Lower lobe of right lung (tissue), 2 donors: ENCODE results near the gene ATG3. TPM values are rescaled to one million over a fixed set of nuclear protein-coding genes. Genes with fewer than 3 reads are reported as not detected.
"Not testable (repeated sequence)": the region's sequence is repeated elsewhere in the genome, so short reads cannot be mapped to it uniquely, and the experiment has no call there.

Experiments used
- ATAC-seq, 2 donors: fragments of 200-7000 bp; cut with Tn5 transposase; one replicate each; pipeline ENCODE4 v1.9.1; 2020 to 2022; ENCODE audit warnings: mild to moderate bottlenecking in 2 of 2, moderate library complexity in 2 of 2
- DNase-seq: peaks from one replicate; pipeline ENCODE4 v3.0.0-alpha.2; 2020
- H3K27ac ChIP-seq: fragments of 200-600 bp; one replicate; pipeline ENCODE4 v1.8.0; 2022
- H3K27me3 ChIP-seq: fragments of 200-600 bp; one replicate; pipeline ENCODE4 v1.8.0; 2022; ENCODE audit warnings: low read depth
- H3K36me3 ChIP-seq: fragments of 200-600 bp; one replicate; pipeline ENCODE4 v1.8.0; 2022; ENCODE audit warnings: mild to moderate bottlenecking
- H3K4me1 ChIP-seq: fragments of 200-600 bp; one replicate; pipeline ENCODE4 v1.8.0; 2022
- H3K4me3 ChIP-seq: fragments of 200-600 bp; one replicate; pipeline ENCODE4 v1.8.0; 2022; ENCODE audit warnings: mild to moderate bottlenecking
- H3K9me3 ChIP-seq: fragments of 200-600 bp; one replicate; pipeline ENCODE4 v1.8.0; 2022
- CTCF ChIP-seq: fragments of 200-600 bp; IDR thresholded peaks from one replicate; pipeline ENCODE4 v1.8.0; 2022; ENCODE audit warnings: antibody characterized with exemption, mild to moderate bottlenecking
- intact Hi-C: fragments of 100-400 bp; cut with DNase I; formaldehyde crosslinking; loops from one replicate; pipeline ENCODE4 v1.11.0; 2022
- total RNA-seq: library from RNA; stranded (reverse); fragmentation: NEBNext Ultra II Directional; extraction: Animal tissue kit (Norgen Biotek cat#: 25700); gene quantifications from one replicate; pipeline ENCODE4 v1.2.1, GENCODE V29; 2021
- donor health status: DM: no; HTN: yes; CAD: no; lungs with severe emphysema.

ATG3 gene
- total RNA-seq, 1 donor from 2014 or later = 58.4 TPM

GRCh38 chr3:112519424-112520001 lies 42.2 kb downstream of the ATG3 start:
- no peak overlapping the region for H3K4me3 ChIP-seq
- H3K4me1 ChIP-seq = peaks cover 4% of the 10 kb centered on the region
- H3K27me3 ChIP-seq = no peaks in the 10 kb centered on the region
- H3K9me3 ChIP-seq = no peaks in the 10 kb centered on the region
- peaks cover 6% of the 10 kb centered on the region for H3K36me3 ChIP-seq
- no peak for DNase-seq
- peak; percentile 79 for TF ChIP-seq CTCF
- no peak overlapping the region for H3K27ac ChIP-seq
- intact Hi-C loops = no loop called here
- ATAC-seq = peak; percentile 74 to 89

GRCh38 chr3:112518970-112519369 lies 42.8 kb downstream of the ATG3 start:
- intact Hi-C loops, ATAC-seq: not testable (repeated sequence)

GRCh38 chr3:112514527-112515128 lies 47.1 kb downstream of the ATG3 start:
- no peak for TF ChIP-seq CTCF
- Histone ChIP-seq H3K4me3 (no peak overlapping the region), H3K36me3 (no peaks in the 10 kb centered on the region), H3K4me1 (peaks cover 4% of the 10 kb centered on the region), H3K9me3 (no peaks in the 10 kb centered on the region), H3K27ac (no peak overlapping the region), H3K27me3 (no peaks in the 10 kb centered on the region)
- ATAC-seq (peak in 1 of 2 donors; percentile 72), DNase-seq (no peak)
- intact Hi-C loops = no loop called here

More at GRCh38 chr3:112518970-112519369, 42.8 kb downstream of the ATG3 start:
- not testable (repeated sequence) for DNase-seq, H3K4me1 ChIP-seq, H3K27me3 ChIP-seq, H3K36me3 ChIP-seq, H3K27ac ChIP-seq, H3K9me3 ChIP-seq, H3K4me3 ChIP-seq

- DNase-seq = no peak
- H3K9me3 ChIP-seq = no peaks in the 10 kb centered on the region
- H3K27ac ChIP-seq = no peak overlapping the region
- ATAC-seq = no peak
- no peaks in the 10 kb centered on the region for H3K36me3 ChIP-seq
- H3K4me1 ChIP-seq = no peaks in the 10 kb centered on the region
- H3K27me3 ChIP-seq = no peaks in the 10 kb centered on the region
- H3K4me3 ChIP-seq = no peak overlapping the region
- no peak for TF ChIP-seq CTCF
- intact Hi-C loops = no loop called here
Observed at GRCh38 chr3:112512320-112512719, 49.4 kb downstream of the ATG3 start.

GRCh38 chr3:112508860-112509259 lies 52.9 kb downstream of the ATG3 start:
- no peaks in the 10 kb centered on the region for H3K36me3 ChIP-seq
- no peak overlapping the region for H3K27ac ChIP-seq
- ATAC-seq = no peak
- H3K4me1 ChIP-seq = no peaks in the 10 kb centered on the region
- DNase-seq = no peak
- H3K27me3 ChIP-seq = no peaks in the 10 kb centered on the region
- no peak for TF ChIP-seq CTCF
- H3K9me3 ChIP-seq = no peaks in the 10 kb centered on the region
- H3K4me3 ChIP-seq = no peak overlapping the region
- intact Hi-C loops = no loop called here

- no peak overlapping the region for H3K4me3 ChIP-seq
- DNase-seq (no peak), ATAC-seq (no peak)
- intact Hi-C loops = no loop called here
- no peak for TF ChIP-seq CTCF
- H3K27ac ChIP-seq = no peak overlapping the region
- no peaks in the 10 kb centered on the region for H3K4me1 ChIP-seq
- no peaks in the 10 kb centered on the region for H3K27me3 ChIP-seq
- H3K36me3 ChIP-seq = no peaks in the 10 kb centered on the region
- H3K9me3 ChIP-seq = no peaks in the 10 kb centered on the region
Observed at GRCh38 chr3:112508261-112508660, 53.5 kb downstream of the ATG3 start.
